ENCODE results near the gene CCK. TPM values are rescaled to one million over a fixed set of nuclear protein-coding genes. Genes with fewer than 3 reads are reported as not detected.

Gene CCK
- total RNA-seq, 1 experiment from 2014 or later, result not detected

- Mint-ChIP-seq H3K27ac (ENCODE audit: low read depth, unreplicated experiment) (no peak overlapping the region), H3K27me3 (ENCODE audit: insufficient read depth, unreplicated experiment) (peaks cover 25% of the 10 kb centered on the region), H3K9me3 (ENCODE audit: unreplicated experiment) (no peaks in the 10 kb centered on the region), H3K36me3 (ENCODE audit: insufficient read depth, unreplicated experiment) (no peaks in the 10 kb centered on the region), H3K4me1 (ENCODE audit: insufficient read depth, unreplicated experiment) (no peaks in the 10 kb centered on the region), H3K4me3 (ENCODE audit: unreplicated experiment) (no peak overlapping the region)
- BruUV-seq (replicated peaks), result no TSS peak
- intact Hi-C loops (cut with micrococcal nuclease), result no loop called here
- TF ChIP-seq CTCF (IDR thresholded peaks at IDR 0.05; ENCODE audit: unreplicated experiment), result no peak
- ChIA-PET CTCF (interaction anchor here (0.6 kb wide), 1 partner anchor 12 kb away, joined by 3 read pairs; no protein-coding TSS in a partner anchor), POLR2A (no interaction called here)
- no peak for DNase-seq (ENCODE audit: unreplicated experiment)
Observed at GRCh38 chr3:42270561-42270960, 4.6 kb upstream of the CCK start.

GRCh38 chr3:42269647-42270046 lies 3.7 kb upstream of the CCK start:
- BruUV-seq (replicated peaks), result no TSS peak
- H3K36me3 Mint-ChIP-seq (ENCODE audit: insufficient read depth, unreplicated experiment), result no peaks in the 10 kb centered on the region
- no peaks in the 10 kb centered on the region for H3K9me3 Mint-ChIP-seq (ENCODE audit: unreplicated experiment)
- no peak overlapping the region for H3K4me3 Mint-ChIP-seq (ENCODE audit: unreplicated experiment)
- peaks cover 25% of the 10 kb centered on the region for H3K27me3 Mint-ChIP-seq (ENCODE audit: insufficient read depth, unreplicated experiment)
- H3K27ac Mint-ChIP-seq (ENCODE audit: low read depth, unreplicated experiment), result no peak overlapping the region
- no peak for DNase-seq (ENCODE audit: unreplicated experiment)
- intact Hi-C loops (cut with micrococcal nuclease), result no loop called here
- no peak for TF ChIP-seq CTCF (IDR thresholded peaks at IDR 0.05; ENCODE audit: unreplicated experiment)
- CTCF ChIA-PET, result interaction anchor here (1.5 kb wide), 1 partner anchor 22 kb away, joined by 3 read pairs; no protein-coding TSS in a partner anchor
- POLR2A ChIA-PET, result no interaction called here
- H3K4me1 Mint-ChIP-seq (ENCODE audit: insufficient read depth, unreplicated experiment), result no peaks in the 10 kb centered on the region

GRCh38 chr3:42267878-42268277 lies 1.9 kb upstream of the CCK start:
- ChIA-PET CTCF (interaction anchor here (0.8 kb wide), 1 partner anchor 11 kb away, joined by 3 read pairs; no protein-coding TSS in a partner anchor), POLR2A (no interaction called here)
- Mint-ChIP-seq H3K4me3 (ENCODE audit: unreplicated experiment) (no peak overlapping the region), H3K36me3 (ENCODE audit: insufficient read depth, unreplicated experiment) (no peaks in the 10 kb centered on the region), H3K27ac (ENCODE audit: low read depth, unreplicated experiment) (no peak overlapping the region), H3K4me1 (ENCODE audit: insufficient read depth, unreplicated experiment) (no peaks in the 10 kb centered on the region), H3K9me3 (ENCODE audit: unreplicated experiment) (no peaks in the 10 kb centered on the region), H3K27me3 (ENCODE audit: insufficient read depth, unreplicated experiment) (peaks cover 25% of the 10 kb centered on the region)
- TF ChIP-seq CTCF (IDR thresholded peaks at IDR 0.05; ENCODE audit: unreplicated experiment), result no peak
- no peak for DNase-seq (ENCODE audit: unreplicated experiment)
- no TSS peak for BruUV-seq (replicated peaks)
- intact Hi-C loops (cut with micrococcal nuclease), result no loop called here

GRCh38 chr3:42265059-42265991 lies 660 bp downstream of the CCK start:
- intact Hi-C loops (cut with micrococcal nuclease), result no loop called here
- ChIA-PET CTCF (interaction anchor here (1.0 kb wide), 1 partner anchor 18 kb away, joined by 5 read pairs; no protein-coding TSS in a partner anchor), POLR2A (no interaction called here)
- TF ChIP-seq CTCF (IDR thresholded peaks at IDR 0.05; ENCODE audit: unreplicated experiment), result no peak
- no peak overlapping the region for H3K27ac Mint-ChIP-seq (ENCODE audit: low read depth, unreplicated experiment)
- peaks cover 20% of the 10 kb centered on the region for H3K27me3 Mint-ChIP-seq (ENCODE audit: insufficient read depth, unreplicated experiment)
- no peaks in the 10 kb centered on the region for H3K9me3 Mint-ChIP-seq (ENCODE audit: unreplicated experiment)
- BruUV-seq (replicated peaks), result no TSS peak
- H3K4me1 Mint-ChIP-seq (ENCODE audit: insufficient read depth, unreplicated experiment), result no peaks in the 10 kb centered on the region
- DNase-seq (ENCODE audit: unreplicated experiment), result no peak
- no peaks in the 10 kb centered on the region for H3K36me3 Mint-ChIP-seq (ENCODE audit: insufficient read depth, unreplicated experiment)
- H3K4me3 Mint-ChIP-seq (ENCODE audit: unreplicated experiment), result no peak overlapping the region

Data from MCF 10A (cell line).